Measurements from ENCODE around the gene MCF2L2.

The MCF2L2 gene

GRCh38 chr3:183328164-183328563, 100.3 kb downstream of the MCF2L2 start:
- DNase-seq (ENCODE audit: insufficient read length, low spot score) = no peak
- FAIRE-seq = peak; percentile 53
- no peak for TF ChIP-seq POLR2A (IDR thresholded peaks at IDR 0.05; ENCODE audit: low read depth, low read length)

- FAIRE-seq (no peak), DNase-seq (ENCODE audit: insufficient read length, low spot score) (no peak)
- no peak for TF ChIP-seq POLR2A (IDR thresholded peaks at IDR 0.05; ENCODE audit: low read depth, low read length)
Observed at GRCh38 chr3:183327343-183327742, 101.1 kb downstream of the MCF2L2 start.

DNA sequence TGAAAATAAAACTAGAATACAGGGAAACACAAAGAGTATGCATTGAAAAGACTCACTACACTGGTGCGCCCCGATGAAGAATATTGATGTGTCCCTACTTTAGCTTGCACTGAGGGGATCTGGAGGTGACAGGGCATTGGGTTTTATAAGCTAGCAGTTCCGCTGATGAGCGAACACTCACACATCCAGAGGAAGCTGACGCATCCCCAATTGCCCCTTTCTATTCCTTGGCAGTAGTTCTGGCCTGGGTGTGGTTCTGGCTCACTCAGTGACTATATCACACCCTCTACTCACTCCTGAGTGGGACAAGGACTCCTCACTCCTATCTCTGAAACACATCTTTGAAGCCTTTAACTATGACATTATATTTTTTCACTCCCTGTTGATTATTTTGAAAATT, 104.3 kb downstream of the MCF2L2 start:
- FAIRE-seq = peak; percentile 100
- no peak for TF ChIP-seq POLR2A (IDR thresholded peaks at IDR 0.05; ENCODE audit: low read depth, low read length)
- peak; percentile 74 for DNase-seq (ENCODE audit: insufficient read length, low spot score)

DNA sequence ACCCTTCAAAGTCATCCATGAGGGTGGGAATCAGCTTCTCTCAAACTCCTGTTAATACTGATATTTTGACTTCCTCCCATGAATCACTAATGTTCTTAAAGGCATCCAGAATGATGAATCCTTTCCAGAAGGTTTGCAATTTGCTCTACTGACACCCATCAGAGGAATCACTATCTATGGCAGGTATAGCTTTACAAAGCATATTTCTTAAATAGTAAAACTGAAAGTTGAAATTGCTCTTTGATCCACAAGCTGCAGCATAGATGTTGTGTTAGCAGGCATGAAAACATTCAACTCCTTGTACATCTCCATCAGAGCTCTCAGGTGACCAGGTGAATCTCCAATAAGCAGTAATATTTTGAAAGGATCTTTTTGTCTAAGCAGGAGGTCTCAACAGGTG, 109.0 kb downstream of the MCF2L2 start:
- DNase-seq (ENCODE audit: insufficient read length, low spot score) (no peak), FAIRE-seq (peak; percentile 52)
- TF ChIP-seq POLR2A (IDR thresholded peaks at IDR 0.05; ENCODE audit: low read depth, low read length) = no peak

DNA sequence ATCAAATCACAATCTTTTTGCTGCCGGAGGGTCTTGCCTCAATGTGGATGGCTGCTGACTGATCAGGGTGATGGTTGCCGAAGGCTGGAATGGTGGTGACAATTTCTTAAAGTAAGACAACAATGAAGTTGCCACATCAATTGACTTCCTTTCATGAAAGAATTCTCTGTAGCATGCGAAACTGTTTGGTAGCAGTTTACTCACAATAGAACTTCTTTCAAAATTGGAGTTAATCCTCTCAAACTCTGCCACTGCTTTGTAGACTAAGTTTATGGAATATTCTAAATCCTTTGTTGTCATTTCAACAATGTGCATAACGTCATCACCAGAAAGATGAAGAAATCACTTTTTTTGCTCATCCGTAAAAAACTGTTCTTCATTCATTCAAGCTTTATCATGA, 109.5 kb downstream of the MCF2L2 start:
- no peak for TF ChIP-seq POLR2A (IDR thresholded peaks at IDR 0.05; ENCODE audit: low read depth, low read length)
- FAIRE-seq = peak; percentile 48

GRCh38 chr3:183317886-183318865, 110.2 kb downstream of the MCF2L2 start:
- no peak for TF ChIP-seq POLR2A (IDR thresholded peaks at IDR 0.05; ENCODE audit: low read depth, low read length)
- DNase-seq (ENCODE audit: insufficient read length, low spot score) (no peak), FAIRE-seq (peak; percentile 30)

More for the DNA sequence above, 109.5 kb downstream of the MCF2L2 start:
- no peak for DNase-seq (ENCODE audit: insufficient read length, low spot score)

DNA sequence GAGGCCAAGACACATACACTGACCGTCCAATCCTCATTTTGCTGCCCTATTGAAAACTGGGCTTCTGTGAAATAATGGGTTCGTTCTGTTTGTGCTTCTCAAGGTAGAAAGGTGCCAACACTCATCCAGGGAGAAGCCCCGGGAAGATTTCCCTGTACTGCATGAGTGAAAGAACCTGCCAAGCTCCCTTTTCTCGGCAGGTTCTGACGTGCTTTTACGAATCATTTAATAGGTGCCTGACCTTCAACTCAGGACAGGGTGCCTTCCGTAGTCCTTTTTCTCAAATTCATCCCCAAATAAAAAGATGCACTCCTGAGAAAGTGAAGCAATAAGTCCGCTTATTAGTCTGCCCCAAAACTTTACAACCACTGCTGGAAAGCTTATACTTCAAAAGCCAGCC, 111.1 kb downstream of the MCF2L2 start:
- DNase-seq (ENCODE audit: insufficient read length, low spot score) = no peak
- no peak for TF ChIP-seq POLR2A (IDR thresholded peaks at IDR 0.05; ENCODE audit: low read depth, low read length)
- no peak for FAIRE-seq

DNA sequence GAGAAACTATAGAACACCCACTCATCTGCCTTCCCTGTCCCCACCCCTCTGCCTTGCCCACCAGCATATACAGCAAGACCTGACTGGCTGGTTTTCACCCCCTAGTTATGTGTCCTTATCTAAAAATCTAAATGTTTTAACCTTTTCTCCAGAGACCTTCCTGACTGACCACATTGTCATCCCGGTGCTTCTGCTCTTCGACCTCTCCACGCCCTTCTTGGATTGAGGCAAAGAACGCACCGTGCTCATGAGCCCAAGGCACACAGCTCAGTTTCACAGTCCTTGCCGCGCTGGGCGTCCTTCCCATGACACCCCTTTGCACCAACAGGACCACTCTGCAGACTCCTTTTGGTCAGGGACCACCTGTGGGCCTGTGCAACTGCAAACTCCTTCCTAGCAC, 112.7 kb downstream of the MCF2L2 start:
- TF ChIP-seq POLR2A (IDR thresholded peaks at IDR 0.05; ENCODE audit: low read depth, low read length) = no peak
- no peak for FAIRE-seq

DNA sequence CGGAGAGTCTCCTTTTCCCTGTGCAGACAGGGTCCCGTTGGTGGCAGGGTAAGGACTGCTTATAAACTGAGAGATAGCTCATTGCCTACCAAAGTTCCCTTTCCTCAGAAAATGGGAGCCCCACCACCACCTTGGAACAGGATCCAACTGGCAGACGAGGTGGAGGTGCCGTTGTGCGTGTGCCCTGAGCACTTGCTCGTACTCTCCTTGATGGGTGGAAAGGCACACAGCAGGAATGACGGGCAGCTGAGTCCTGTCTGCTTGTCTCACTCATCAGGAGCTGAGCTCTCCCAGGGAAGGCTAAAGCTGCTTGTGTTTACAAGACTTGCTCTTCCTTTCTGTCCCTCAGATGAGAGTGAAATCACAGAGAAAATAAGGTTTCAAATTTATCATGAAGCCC, 114.7 kb downstream of the MCF2L2 start:
- no peak for TF ChIP-seq POLR2A (IDR thresholded peaks at IDR 0.05; ENCODE audit: low read depth, low read length)
- no peak for FAIRE-seq
- DNase-seq (ENCODE audit: insufficient read length, low spot score) = no peak

More for the DNA sequence above, 112.7 kb downstream of the MCF2L2 start:
- no peak for DNase-seq (ENCODE audit: insufficient read length, low spot score)

DNA sequence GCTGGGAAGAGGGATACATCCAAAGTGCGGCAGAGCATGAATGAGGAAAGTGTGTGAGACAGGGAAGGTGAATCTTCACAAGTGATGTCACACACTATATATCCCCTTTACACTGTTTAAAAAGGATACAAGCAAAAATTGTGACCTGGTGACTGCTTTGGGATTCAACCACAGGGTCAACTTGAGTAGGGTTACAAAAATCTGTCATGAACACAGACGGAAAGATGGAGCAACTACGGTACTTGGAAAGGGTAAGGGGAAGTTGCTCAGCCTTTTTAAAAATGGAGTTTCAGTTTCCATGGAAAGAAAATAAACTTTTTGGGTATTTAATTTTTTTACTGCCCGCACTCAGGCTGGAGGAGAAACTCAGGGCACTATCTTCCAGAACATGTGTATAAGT, 115.1 kb downstream of the MCF2L2 start:
- no peak for DNase-seq (ENCODE audit: insufficient read length, low spot score)
- FAIRE-seq = no peak
- TF ChIP-seq POLR2A (IDR thresholded peaks at IDR 0.05; ENCODE audit: low read depth, low read length) = no peak

- TF ChIP-seq POLR2A (IDR thresholded peaks at IDR 0.05; ENCODE audit: low read depth, low read length) = no peak
- FAIRE-seq (peak; percentile 20), DNase-seq (ENCODE audit: insufficient read length, low spot score) (no peak)
Observed at GRCh38 chr3:183312433-183312832, 116.0 kb downstream of the MCF2L2 start.

DNA sequence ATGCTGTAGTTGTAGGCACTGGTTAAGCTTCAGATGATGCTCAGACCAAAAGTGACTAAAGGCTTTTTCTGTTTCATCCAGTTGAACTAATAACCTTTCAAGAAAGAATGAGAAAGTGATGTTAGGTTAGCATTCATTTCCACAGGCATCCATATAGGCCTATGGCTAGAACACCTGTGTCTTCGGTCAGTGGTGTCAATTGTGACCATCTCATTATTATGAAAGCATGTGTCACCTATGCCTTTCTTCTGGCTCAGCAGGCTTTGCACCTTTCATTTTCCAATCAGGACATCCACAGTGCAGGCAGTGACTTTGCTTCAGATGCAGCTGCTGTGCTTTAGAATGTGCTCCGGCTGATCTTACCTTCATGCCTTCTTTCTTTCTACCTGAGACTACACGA, 117.5 kb downstream of the MCF2L2 start:
- FAIRE-seq (peak; percentile 6), DNase-seq (ENCODE audit: insufficient read length, low spot score) (no peak)
- TF ChIP-seq POLR2A (IDR thresholded peaks at IDR 0.05; ENCODE audit: low read depth, low read length) = no peak

GRCh38 chr3:183309276-183309675, 119.1 kb downstream of the MCF2L2 start:
- no peak for DNase-seq (ENCODE audit: insufficient read length, low spot score)
- no peak for FAIRE-seq
- no peak for TF ChIP-seq POLR2A (IDR thresholded peaks at IDR 0.05; ENCODE audit: low read depth, low read length)

- FAIRE-seq (no peak), DNase-seq (ENCODE audit: insufficient read length, low spot score) (no peak)
- TF ChIP-seq POLR2A (IDR thresholded peaks at IDR 0.05; ENCODE audit: low read depth, low read length) = no peak
Observed at GRCh38 chr3:183308751-183309150, 119.7 kb downstream of the MCF2L2 start.

DNA sequence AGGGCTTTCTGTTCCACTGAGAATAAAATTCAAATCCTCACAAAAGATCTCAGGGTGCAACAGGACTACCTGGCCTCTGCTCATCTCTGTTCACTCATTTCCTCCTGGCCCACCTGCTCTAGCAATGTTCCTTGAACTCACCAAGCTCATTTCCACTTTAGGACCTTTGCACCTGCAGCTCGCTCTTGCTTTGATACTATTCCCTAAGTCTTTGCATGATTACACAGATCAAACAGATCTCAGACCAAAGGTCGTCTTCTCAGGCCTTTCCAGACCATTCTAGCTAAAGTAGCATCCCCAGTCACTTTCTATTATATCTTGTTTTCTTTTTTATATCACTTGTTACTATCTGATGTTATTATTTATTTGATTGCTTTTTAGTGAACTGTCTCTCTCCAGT, 120.7 kb downstream of the MCF2L2 start:
- TF ChIP-seq POLR2A (IDR thresholded peaks at IDR 0.05; ENCODE audit: low read depth, low read length) = no peak
- no peak for FAIRE-seq
- DNase-seq (ENCODE audit: insufficient read length, low spot score) = no peak
